Measurements from ENCODE around the gene NFYC.
"Not testable (repeated sequence)": the region's sequence is repeated elsewhere in the genome, so short reads cannot be mapped to it uniquely, and the experiment has no call there.

DNA sequence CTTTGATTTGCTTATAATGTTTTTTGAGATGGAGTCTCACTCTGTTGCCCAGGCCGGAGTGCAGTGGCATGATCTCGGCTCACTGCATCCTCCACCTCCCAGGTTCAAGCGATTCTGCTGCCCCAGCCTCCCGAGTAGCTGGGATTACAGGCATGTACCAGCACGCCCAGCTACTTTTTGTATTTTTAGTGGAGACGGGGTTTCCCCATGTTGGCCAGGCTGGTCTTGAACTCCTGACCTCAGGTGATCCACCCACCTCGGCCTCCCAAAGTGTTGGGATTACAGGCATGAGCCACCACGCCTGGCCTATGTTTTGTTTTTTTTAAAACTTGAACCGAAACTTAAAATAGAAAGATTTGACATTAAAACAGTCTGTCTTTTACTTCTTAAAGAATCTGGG is 11.3 kb downstream of the NFYC start:
- not testable (repeated sequence) for TF ChIP-seq CTCF (conservative IDR thresholded peaks at IDR 0.05; ENCODE audit: low read length); EZH2phosphoT487 (IDR thresholded peaks at IDR 0.05; ENCODE audit: borderline replicate concordance)
